IPS-15b (cell line): ENCODE measurements around the gene PXK.
"Not testable (repeated sequence)": the region's sequence is repeated elsewhere in the genome, so short reads cannot be mapped to it uniquely, and the experiment has no call there.

Source experiments
- H3K27me3 ChIP-seq: one replicate; pipeline ENCODE4 v1.6.1; 2013; ENCODE audit warnings: low read length; ENCODE audit not compliant: control insufficient read depth, insufficient read depth
- H3K36me3 ChIP-seq: one replicate; pipeline ENCODE4 v1.6.1; 2013; ENCODE audit warnings: low read length; ENCODE audit not compliant: control insufficient read depth, insufficient read depth
- H3K4me1 ChIP-seq: one replicate; pipeline ENCODE4 v1.6.1; 2013; ENCODE audit warnings: mild to moderate bottlenecking, low read length; ENCODE audit not compliant: control insufficient read depth, insufficient read depth
- H3K4me3 ChIP-seq: one replicate; pipeline ENCODE4 v1.5.1; 2013; ENCODE audit warnings: low read depth, low read length
- H3K9ac ChIP-seq: one replicate; pipeline ENCODE4 v1.6.1; 2013; ENCODE audit warnings: low read depth, mild to moderate bottlenecking, low read length
- H3K9me3 ChIP-seq: one replicate; pipeline ENCODE4 v1.6.1; 2013; ENCODE audit warnings: mild to moderate bottlenecking, low read length; ENCODE audit not compliant: control insufficient read depth, insufficient read depth

The PXK gene

DNA sequence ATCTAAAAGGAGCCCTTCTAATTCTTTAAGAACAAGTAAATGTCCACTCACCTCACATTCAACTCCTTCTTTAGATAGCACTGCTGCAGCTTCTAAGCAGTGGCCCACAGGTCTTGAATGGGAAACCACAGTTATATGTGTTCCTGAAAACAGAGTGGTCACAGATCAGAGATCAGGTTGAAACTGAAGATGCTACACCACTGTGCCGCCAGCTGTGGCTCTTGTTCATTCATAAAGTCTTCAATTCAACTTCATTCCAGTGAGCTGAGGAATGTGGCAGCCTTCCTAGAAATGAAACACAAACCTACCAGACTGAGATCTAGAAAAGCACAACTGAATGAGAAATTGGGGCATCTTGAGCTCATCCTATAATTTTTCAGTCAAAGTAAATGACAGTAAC is 97.0 kb downstream of the PXK start:
- Histone ChIP-seq H3K4me1 (peaks cover 6% of the 10 kb centered on the region), H3K9me3 (no peaks in the 10 kb centered on the region), H3K36me3 (peaks cover 31% of the 10 kb centered on the region), H3K27me3 (no peaks in the 10 kb centered on the region), H3K9ac (no peak overlapping the region), H3K4me3 (no peak overlapping the region)

DNA sequence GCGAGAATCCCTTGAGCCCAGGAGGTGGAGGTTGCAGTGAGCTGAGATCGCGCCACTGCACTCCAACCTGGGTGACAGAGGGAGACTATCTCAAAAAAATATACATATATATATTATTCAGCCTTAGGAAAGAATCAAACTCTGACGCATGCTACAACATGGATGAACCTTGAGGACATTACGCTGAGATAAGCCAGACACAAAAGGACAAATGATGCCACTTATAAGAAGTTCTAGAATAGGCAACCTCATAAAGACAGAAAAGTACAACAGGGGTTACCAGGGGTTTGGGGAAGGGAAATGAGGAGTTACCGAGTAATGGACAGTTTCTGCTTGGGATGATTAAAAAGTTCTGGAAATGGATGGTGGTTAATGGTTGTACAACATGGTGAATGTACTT is 100.2 kb downstream of the PXK start:
- Histone ChIP-seq H3K9me3 (no peaks in the 10 kb centered on the region), H3K27me3 (no peaks in the 10 kb centered on the region), H3K9ac (peak overlapping the region; percentile 93), H3K4me1 (peaks cover 21% of the 10 kb centered on the region), H3K4me3 (peak overlapping the region; percentile 95), H3K36me3 (peaks cover 28% of the 10 kb centered on the region)

DNA sequence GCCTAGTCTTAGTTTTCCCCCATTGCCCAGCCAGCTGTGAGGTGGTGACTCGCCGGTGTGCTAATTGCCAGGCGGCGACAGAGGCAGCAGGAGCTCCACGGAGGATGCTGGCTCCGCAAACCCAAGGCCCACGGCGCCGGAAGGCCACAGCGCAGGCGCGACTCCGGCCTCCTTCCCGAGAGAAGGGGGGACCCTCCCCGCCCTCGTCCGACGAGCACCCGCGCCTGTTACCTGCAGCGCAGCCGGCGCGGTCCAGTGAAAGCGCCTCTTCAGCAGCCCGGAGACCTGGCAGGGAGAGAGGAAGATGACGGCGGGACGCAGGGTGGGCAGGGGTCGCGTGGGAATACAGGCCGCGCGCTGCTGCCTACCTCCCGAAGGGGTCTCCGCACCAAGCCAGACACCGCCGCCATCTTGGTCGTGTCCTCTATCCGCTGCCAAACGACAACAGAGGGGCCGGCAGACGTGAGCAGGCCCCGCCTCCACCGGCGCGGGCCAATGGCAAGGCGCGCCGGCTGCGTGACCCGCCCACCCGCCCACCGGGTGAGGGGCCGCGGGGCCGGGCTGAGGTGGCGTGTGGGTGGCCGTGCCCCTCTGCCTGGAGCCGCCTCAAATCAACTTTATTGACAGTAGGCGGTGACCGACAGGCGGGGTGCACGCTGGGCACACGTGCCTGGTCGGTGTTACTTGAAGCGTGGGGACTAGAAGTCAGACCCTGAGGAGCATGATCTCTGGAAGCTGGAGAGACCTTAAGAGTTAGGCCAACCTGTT is 100.9 kb downstream of the PXK start, which contains the start of gene PDHB:
Gene PDHB, minus strand, starts transcription at position 433 of the 768 bp plus-strand sequence. Its CDS starts 23 bp downstream, at position 410.
- Histone ChIP-seq H3K9me3 (no peaks in the 10 kb centered on the region), H3K4me3 (peak within 1 kb of the TSS; percentile 95), H3K4me1 (peaks cover 21% of the 10 kb centered on the region), H3K9ac (peak within 1 kb of the TSS; percentile 93), H3K36me3 (peaks cover 21% of the 10 kb centered on the region), H3K27me3 (no peaks in the 10 kb centered on the region)

DNA sequence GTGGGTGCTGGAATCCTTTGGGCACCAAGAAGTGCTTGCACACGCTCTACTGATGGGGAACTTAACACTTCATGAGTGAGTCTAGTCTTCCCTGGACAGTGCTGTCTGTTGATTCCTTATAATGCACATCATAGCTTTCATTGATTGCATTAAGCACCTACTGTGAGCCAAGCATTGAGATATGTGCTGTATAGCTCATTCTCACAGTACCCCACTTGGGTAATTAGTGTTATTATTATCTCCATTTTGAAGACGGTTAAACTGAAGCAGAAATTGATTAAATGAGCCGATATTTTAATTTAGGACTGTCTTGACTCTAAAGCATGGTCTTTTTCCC is 101.4 kb downstream of the PXK start:
- H3K9me3 ChIP-seq, result no peaks in the 10 kb centered on the region
- H3K9ac ChIP-seq, result peak overlapping the region; percentile 76
- H3K27me3 ChIP-seq, result no peaks in the 10 kb centered on the region
- H3K4me1 ChIP-seq, result peaks cover 21% of the 10 kb centered on the region
- H3K36me3 ChIP-seq, result peaks cover 16% of the 10 kb centered on the region
- peak overlapping the region; percentile 61 for H3K4me3 ChIP-seq

DNA sequence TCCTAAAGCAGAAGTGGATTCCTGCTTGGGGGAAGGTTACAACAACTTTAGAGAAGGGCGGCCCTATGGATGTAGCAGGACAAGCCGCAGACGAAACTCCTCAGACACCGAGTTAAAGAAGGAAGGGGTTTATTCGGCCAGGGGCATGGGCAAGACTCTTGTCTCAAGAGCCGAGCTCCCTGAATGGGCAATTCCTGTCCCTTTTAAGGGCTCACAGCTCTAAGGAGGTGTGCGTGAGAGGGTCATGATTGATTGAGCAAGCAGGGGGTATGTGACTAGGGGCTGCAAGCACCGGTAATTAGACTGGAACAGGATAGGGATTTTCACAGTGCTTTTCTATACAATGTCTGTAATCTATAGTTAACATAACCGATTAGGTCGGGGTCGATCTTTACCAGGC is 101.8 kb downstream of the PXK start:
- peaks cover 21% of the 10 kb centered on the region for H3K4me1 ChIP-seq
- H3K27me3 ChIP-seq, result no peaks in the 10 kb centered on the region
- H3K4me3 ChIP-seq, result peak overlapping the region; percentile 61
- no peaks in the 10 kb centered on the region for H3K9me3 ChIP-seq
- H3K36me3 ChIP-seq, result peaks cover 14% of the 10 kb centered on the region
- H3K9ac ChIP-seq, result no peak overlapping the region

DNA sequence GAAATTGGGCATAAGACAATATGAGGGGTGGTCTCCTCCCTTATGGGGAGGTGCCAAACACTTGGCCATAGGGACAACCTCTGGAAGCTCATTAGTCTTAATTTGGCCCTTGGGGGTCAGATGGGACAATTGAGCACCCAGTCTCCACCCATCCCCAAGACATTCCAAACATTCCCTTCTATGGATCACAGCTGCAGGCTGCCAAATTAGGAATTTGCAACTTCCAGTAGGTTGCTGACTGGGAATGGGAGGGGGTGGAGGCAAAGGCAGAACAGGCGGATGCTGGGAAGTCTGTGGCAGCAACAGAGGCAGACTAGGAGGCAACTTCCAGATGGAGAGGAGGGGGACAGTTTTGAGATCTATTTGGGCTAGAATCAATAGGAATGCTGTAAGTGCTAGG is 102.3 kb downstream of the PXK start:
- Histone ChIP-seq H3K4me3 (peak overlapping the region; percentile 61), H3K36me3 (peaks cover 10% of the 10 kb centered on the region), H3K27me3 (no peaks in the 10 kb centered on the region), H3K4me1 (peaks cover 21% of the 10 kb centered on the region), H3K9me3 (no peaks in the 10 kb centered on the region), H3K9ac (no peak overlapping the region)

DNA sequence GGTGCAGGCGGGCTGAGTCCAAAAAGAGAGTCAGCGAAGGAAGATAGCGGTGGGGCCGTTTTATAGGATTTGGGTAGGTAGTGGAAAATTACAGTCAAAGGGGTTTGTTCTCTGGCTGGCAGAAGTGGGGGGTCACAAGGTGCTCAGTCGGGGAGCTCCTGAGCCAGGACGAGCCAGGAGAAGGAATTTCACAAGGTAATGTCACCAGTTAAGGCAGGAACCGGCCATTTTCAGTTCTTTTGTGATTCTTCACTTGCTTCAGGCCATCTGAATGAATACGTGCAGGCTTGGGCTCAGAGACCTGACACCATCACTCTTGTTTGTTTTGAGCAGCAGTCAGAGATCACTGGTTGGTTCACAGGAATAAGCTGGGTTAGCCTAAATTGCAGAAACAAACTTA is 104.6 kb downstream of the PXK start:
- H3K4me3 ChIP-seq, H3K9ac ChIP-seq, H3K27me3 ChIP-seq, H3K36me3 ChIP-seq, H3K9me3 ChIP-seq: not testable (repeated sequence)
- H3K4me1 ChIP-seq, result peaks cover 31% of the 10 kb centered on the region

DNA sequence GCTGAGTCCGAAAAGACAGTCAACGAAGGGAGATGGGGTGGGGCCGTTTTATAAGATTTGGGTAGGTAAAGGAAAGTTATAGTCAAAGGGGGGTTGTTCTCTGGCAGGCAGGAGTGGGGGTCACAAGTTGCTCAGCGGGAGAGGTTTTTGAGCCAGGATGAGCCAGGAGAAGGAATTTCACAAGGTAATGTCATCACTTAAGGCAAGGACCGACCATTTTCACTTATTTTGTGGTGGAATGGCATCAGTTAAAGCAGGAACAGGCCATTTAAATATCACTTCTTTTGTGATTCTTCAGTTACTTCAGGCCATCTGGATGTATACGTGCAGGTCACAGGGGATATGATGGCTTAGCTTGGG is 108.3 kb downstream of the PXK start:
- not testable (repeated sequence) for H3K9me3 ChIP-seq, H3K9ac ChIP-seq, H3K4me3 ChIP-seq, H3K27me3 ChIP-seq, H3K36me3 ChIP-seq
- peaks cover 16% of the 10 kb centered on the region for H3K4me1 ChIP-seq

DNA sequence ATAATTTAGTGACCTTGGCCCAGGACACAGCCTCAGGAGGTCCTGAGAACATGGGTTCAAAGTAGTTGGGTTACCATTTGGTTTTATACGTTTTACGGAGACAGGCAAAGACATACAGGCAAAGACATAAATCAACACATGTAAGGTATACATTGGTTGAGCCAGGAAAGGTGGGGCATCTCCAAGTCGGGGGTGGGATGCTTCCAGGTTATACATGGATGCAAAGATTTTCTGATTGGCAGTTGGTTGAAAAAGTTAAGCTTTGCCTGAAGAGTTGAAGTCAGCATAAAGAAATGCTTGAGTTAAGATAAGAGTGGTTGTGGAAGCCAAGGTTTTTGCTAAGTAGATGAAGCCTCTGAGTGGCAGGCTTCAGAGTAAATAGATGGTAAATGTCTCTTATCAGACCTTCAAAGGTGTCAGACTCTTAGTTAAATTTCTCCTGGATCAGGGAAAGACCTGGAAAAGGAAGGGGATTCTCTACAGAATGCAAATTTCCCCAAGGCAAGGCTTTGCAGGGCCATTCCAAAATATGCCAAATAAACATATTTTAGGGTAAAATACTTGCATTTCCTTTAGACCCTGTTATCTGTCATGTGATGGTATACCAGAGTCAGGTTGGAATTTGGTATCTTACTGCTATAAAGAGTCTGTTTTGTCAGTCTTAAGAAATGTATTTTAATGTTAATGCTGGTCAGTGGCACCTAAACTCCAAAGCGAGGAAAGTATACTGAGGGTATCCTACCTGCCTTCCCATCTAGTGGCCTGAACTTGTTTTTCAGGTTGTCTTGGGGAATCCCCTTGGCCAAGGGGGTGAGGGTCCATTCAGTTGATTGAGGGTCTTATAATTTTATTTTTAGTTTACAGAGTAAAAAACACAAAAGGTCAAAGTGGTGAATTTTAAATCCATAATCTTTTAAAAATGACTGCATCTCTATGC is 109.1 kb downstream of the PXK start:
- Histone ChIP-seq H3K9ac (no peak overlapping the region), H3K4me1 (peaks cover 15% of the 10 kb centered on the region), H3K36me3 (no peaks in the 10 kb centered on the region), H3K9me3 (no peaks in the 10 kb centered on the region), H3K4me3 (no peak overlapping the region), H3K27me3 (no peaks in the 10 kb centered on the region)

DNA sequence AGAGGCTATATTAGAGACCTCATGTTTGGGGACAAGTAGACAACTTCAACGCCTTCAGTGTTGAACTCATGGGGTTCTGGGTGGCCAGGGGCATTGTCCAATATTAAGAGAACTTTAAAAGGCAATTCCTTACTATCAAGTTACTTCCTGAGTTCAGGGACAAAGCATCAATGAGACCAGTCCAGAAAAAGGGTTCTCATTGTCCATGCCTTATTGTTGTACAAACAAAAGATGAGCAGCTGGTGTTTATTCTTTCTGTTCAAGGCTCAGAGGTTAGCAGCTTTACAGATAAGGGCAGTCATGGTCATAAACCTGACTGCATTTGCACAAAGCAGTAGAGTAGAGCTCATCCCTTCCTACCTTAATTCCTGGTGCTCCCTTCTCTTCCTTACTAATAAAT is 119.5 kb downstream of the PXK start:
- Histone ChIP-seq H3K9ac (no peak overlapping the region), H3K9me3 (peaks cover 2% of the 10 kb centered on the region), H3K36me3 (no peaks in the 10 kb centered on the region), H3K27me3 (no peaks in the 10 kb centered on the region), H3K4me3 (no peak overlapping the region), H3K4me1 (no peaks in the 10 kb centered on the region)

DNA sequence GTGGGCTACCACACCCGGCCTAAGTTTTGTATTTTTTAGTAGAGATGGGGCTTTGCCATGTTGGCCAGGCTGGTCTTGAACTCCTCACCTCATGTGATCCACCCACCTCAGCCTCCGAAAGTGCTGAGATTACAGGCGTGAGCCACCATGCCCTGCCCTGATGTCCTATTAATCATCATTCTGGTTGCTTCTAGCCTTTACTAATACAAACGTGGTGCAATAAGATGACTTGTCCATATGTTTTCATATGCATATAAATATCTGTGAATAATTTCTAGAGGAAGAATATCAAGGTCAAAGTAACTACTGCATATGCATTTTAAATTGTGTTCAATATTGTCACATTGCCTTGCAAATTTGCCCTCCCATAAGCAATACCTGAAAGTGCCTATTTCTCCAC is 126.5 kb downstream of the PXK start:
- H3K36me3 ChIP-seq, result no peaks in the 10 kb centered on the region
- no peak overlapping the region for H3K9ac ChIP-seq
- peaks cover 2% of the 10 kb centered on the region for H3K9me3 ChIP-seq
- peaks cover 3% of the 10 kb centered on the region for H3K4me1 ChIP-seq
- H3K4me3 ChIP-seq, result no peak overlapping the region
- no peaks in the 10 kb centered on the region for H3K27me3 ChIP-seq

DNA sequence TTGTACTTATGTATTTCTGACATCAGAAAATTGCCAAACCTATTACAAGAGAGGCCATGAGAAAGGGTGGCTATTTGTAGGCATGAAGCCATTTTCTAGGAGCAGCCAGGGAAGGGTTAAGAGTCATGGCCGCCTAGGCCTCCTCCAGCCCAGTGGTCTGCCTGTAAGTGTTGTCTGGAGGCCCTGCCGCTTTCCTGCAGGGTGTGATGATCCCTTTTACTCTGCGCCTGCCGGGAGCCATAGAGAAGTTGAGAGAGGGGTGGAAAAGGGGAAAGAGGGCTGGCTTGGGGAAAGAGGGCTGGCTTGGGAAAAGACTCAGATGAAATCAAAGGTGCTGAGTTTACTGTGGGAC is 130.1 kb downstream of the PXK start:
- Histone ChIP-seq H3K4me1 (peaks cover 3% of the 10 kb centered on the region), H3K9me3 (no peaks in the 10 kb centered on the region), H3K4me3 (no peak overlapping the region), H3K9ac (no peak overlapping the region), H3K36me3 (no peaks in the 10 kb centered on the region), H3K27me3 (no peaks in the 10 kb centered on the region)
